ENCODE data around the gene CLIC3. TPM values are rescaled to one million over a fixed set of nuclear protein-coding genes. Genes with fewer than 3 reads are reported as not detected.

Gene CLIC3
- total and polyA plus RNA-seq, 2 experiments from 2014 or later, result 0.87 TPM; not detected in 1

DNA sequence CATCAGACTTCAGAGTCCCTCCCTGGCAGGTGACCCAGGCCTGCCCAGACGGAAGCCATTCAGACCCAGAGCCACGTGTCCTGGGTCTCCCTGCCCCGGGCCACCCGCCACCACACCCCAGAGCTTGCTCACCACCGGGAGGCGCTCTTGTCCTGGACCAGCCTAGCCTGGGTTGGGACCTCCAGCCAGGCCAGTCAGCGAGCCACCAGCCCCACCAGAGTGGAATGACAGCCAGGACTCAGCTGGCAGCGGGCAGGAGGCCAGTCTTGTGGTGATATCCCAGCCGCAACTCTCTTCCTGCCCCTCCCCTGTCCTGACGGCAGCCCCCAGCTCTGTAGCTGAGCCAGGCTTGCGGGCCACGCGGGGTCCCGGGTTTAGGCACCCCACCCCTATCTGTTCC, 20.7 kb downstream of the CLIC3 start:
- peaks cover 2% of the 10 kb centered on the region for H3K27me3 ChIP-seq

DNA sequence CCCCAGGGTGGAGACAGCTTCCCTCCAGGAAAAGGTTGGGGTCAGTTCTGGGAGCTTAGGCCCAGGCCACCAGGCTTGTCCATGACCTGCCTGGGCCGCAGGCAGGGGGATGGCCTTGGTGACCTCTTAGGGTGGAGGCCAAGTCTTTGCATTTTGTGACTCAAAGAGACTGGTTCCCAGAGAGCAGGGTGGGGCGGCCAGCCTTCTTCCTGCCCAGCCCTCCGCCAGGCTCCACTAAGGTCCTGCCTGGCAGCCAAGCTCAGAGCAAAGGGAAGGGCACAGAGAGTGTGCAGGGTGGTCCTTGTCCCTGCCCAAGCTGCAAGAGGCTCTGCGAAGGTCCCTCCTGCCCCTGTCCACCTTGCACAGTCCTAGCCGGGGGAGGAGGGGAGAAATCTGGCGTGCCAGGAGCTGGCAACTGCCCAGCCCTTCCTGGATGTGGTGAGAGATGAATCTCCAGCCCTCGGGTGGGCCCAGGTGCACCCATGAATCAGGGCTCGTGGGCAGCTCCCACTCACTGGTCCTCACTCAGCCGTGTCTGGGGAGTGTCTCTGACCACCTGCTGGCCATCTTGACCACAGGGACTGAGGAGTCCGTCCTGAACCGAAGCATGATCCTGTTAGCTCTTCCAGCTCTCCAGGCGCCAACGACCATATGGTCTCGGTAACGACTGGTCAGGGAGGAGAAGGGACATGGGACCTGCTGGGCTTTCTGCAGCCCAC, 21.4 kb downstream of the CLIC3 start:
- Histone ChIP-seq H3K27ac (no peak overlapping the region), H3K9me3 (ENCODE audit: low read depth) (no peaks in the 10 kb centered on the region), H3K36me3 (no peaks in the 10 kb centered on the region), H3K27me3 (peaks cover 2% of the 10 kb centered on the region), H3K4me3 (no peak overlapping the region), H3K4me1 (ENCODE audit: low read depth) (no peaks in the 10 kb centered on the region)
- TF ChIP-seq, protein P1, sequence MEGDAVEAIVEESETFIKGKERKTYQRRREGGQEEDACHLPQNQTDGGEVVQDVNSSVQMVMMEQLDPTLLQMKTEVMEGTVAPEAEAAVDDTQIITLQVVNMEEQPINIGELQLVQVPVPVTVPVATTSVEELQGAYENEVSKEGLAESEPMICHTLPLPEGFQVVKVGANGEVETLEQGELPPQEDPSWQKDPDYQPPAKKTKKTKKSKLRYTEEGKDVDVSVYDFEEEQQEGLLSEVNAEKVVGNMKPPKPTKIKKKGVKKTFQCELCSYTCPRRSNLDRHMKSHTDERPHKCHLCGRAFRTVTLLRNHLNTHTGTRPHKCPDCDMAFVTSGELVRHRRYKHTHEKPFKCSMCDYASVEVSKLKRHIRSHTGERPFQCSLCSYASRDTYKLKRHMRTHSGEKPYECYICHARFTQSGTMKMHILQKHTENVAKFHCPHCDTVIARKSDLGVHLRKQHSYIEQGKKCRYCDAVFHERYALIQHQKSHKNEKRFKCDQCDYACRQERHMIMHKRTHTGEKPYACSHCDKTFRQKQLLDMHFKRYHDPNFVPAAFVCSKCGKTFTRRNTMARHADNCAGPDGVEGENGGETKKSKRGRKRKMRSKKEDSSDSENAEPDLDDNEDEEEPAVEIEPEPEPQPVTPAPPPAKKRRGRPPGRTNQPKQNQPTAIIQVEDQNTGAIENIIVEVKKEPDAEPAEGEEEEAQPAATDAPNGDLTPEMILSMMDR (IDR thresholded peaks at IDR 0.05; ENCODE audit: low read depth, low read length), result no peak
- DNase-seq (ENCODE audit: low read depth in 1 of 2, low spot score in 1 of 2), result no peak

More for the DNA sequence above, 20.7 kb downstream of the CLIC3 start:
- H3K27ac ChIP-seq, result no peak overlapping the region
- peak in 1 of 2 donors; percentile 36 for DNase-seq (ENCODE audit: low read depth in 1 of 2, low spot score in 1 of 2)
- no peak overlapping the region for H3K4me3 ChIP-seq
- H3K9me3 ChIP-seq (ENCODE audit: low read depth), result no peaks in the 10 kb centered on the region
- TF ChIP-seq, protein P1 (IDR thresholded peaks at IDR 0.05; ENCODE audit: low read depth, low read length), result peak; percentile 30
- H3K4me1 ChIP-seq (ENCODE audit: low read depth), result no peaks in the 10 kb centered on the region
- no peaks in the 10 kb centered on the region for H3K36me3 ChIP-seq

DNA sequence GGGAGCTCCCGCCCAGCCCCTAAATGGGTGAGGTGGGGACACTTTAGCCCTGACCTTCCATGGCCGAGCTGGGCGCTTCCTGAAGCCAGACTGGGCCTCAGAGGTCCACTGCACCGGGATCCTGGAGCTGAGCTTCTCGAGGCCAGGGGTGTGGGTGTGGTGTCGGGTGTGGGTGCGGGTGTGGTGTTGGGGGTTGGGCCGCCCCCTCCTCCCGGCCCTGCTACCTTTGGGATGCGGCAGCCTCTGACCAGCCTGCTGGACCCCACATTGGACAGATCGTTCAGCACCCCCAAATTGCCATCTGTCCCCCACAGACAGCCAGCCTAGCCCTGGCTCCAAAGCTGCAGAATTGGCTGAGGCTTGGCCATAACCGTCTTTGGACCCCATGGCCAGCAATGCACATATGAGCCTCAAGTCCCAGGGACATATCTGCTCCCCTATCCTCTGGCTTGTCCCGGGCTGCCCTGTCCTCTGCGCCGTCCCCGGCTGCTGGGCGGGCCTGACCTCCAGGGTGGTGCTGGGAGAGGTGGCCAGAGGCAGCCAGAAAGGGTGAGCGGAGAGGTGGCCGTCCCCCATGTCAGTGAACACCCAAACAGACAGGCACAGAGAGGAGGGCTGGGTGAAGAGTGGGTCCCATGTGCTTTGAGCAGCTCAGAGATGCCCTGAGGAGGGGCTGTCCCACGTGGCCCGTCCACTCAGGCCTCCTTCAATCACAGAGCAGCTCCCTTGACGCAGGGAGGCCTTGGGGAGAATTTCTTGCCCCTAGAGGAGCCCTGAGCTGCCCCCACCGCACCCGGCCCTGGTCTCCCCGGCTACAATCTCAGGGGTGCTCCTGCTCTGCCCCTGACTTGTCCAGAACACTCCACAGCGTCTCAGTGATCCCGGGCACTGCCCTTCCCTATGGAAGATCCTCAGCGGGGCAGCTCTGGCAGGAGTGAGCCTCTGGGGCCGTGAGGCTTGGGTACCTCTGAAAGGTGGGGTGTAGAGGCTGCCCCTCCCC, 22.4 kb downstream of the CLIC3 start:
- H3K27me3 ChIP-seq, result peaks cover 2% of the 10 kb centered on the region
- TF ChIP-seq, protein P1 (IDR thresholded peaks at IDR 0.05; ENCODE audit: low read depth, low read length), result no peak
- no peaks in the 10 kb centered on the region for H3K36me3 ChIP-seq
- H3K9me3 ChIP-seq (ENCODE audit: low read depth), result no peaks in the 10 kb centered on the region
- H3K4me1 ChIP-seq (ENCODE audit: low read depth), result no peaks in the 10 kb centered on the region
- H3K4me3 ChIP-seq, result no peak overlapping the region
- no peak overlapping the region for H3K27ac ChIP-seq
- DNase-seq (ENCODE audit: low read depth in 1 of 2, low spot score in 1 of 2), result no peak

DNA sequence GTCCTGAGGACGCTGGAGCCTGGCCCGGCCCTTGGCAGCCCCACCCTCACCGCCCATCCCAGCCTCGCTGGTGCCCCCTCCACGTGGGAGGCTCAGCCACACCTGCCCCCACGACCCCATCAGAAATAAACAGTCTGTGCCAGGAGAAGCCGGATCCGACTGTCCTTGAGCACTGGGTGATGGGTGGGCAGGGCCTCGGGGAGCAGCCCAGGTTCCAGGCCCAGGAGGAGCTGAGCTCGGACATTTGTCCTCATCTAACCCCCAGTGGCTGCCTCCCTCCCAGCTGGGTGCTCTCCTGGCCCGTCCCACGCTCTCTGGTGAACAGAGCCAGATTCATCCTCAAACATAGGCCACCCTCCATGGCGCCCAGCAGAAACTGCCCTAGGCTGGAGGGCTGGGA, 23.6 kb downstream of the CLIC3 start:
- Histone ChIP-seq H3K27me3 (peaks cover 2% of the 10 kb centered on the region), H3K4me3 (no peak overlapping the region), H3K36me3 (no peaks in the 10 kb centered on the region), H3K9me3 (ENCODE audit: low read depth) (no peaks in the 10 kb centered on the region), H3K4me1 (ENCODE audit: low read depth) (no peaks in the 10 kb centered on the region), H3K27ac (no peak overlapping the region)
- no peak for DNase-seq (ENCODE audit: low read depth in 1 of 2, low spot score in 1 of 2)
- TF ChIP-seq, protein P1 (IDR thresholded peaks at IDR 0.05; ENCODE audit: low read depth, low read length), result no peak

DNA sequence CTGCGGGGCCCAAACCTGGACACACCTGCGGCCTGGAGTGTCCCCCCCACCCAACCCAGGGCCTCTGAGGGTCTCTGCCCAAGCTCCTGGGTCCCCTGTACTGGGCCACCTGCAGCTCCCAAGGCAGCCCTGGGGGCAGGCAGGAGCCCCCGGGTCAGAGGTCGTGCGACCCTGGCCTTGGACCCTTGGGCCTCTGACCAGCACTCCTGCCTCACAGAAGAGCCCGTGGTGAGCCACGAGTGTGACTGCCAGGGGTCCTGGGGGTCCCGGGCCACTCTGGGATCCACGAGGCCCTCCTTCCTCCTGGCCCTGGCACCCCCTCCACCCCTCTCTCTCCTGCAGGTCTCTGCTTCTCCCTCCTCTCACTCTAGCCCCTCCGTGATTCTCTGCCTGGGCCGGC, 24.0 kb downstream of the CLIC3 start:
- no peaks in the 10 kb centered on the region for H3K4me1 ChIP-seq (ENCODE audit: low read depth)
- no peak for DNase-seq (ENCODE audit: low read depth in 1 of 2, low spot score in 1 of 2)
- no peak overlapping the region for H3K4me3 ChIP-seq

More for the DNA sequence above, 24.0 kb downstream of the CLIC3 start:
- H3K27me3 ChIP-seq, result peaks cover under 1% of the 10 kb centered on the region
- no peaks in the 10 kb centered on the region for H3K36me3 ChIP-seq
- TF ChIP-seq, protein P1 (IDR thresholded peaks at IDR 0.05; ENCODE audit: low read depth, low read length), result no peak
- no peaks in the 10 kb centered on the region for H3K9me3 ChIP-seq (ENCODE audit: low read depth)
- H3K27ac ChIP-seq, result no peak overlapping the region

Measured in cardiac muscle cell (in vitro differentiated cells and primary cell).